ENCODE results near the gene NUTF2. TPM values are rescaled to one million over a fixed set of nuclear protein-coding genes. Genes with fewer than 3 reads are reported as not detected.

Gene NUTF2
- total and polyA plus RNA-seq, 2 donors (not counting 1 experiment from before 2014, with no cell fraction given): 127 to 310 TPM

DNA sequence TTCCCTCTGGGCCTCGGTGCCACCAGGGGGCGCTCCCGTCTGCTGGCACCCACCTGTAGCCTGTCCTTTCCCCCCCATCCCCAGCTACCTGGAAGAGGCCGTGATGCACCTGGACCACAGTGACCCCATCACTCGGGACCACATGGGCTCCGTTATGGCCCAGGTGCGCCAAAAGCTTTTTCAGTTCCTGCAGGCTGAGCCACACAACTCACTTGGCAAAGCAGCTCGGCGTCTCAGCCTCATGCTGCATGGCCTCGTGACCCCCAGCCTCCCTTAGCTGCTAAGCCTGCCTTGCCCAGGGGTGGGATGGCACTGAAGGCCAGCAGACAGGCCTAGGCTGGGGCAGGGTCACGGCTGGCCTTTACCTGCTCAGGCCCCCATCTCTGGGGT lies 37.1 kb downstream of the NUTF2 start:
- Histone ChIP-seq H3K4me2 (ENCODE audit: extremely low read depth, insufficient read depth, low read length) (no peak overlapping the region), H2AFZ (ENCODE audit: low read length) (no peak overlapping the region), H3K36me3 (ENCODE audit: control insufficient read depth, insufficient read depth, low read length) (peaks cover 43% of the 10 kb centered on the region), H3K27ac (ENCODE audit: insufficient read depth, low read length) (no peak overlapping the region), H3K79me2 (ENCODE audit: control insufficient read depth, insufficient read depth, low read length) (no peaks in the 10 kb centered on the region), H3K9ac (ENCODE audit: insufficient read depth, low read length) (no peak overlapping the region), H3K4me3 (replicated peaks in 1 of 4; ENCODE audit: control extremely low read depth in 1 of 4, insufficient read depth in 1 of 4, low read depth in 3 of 4, low read length in 4 of 4) (no peak overlapping the region), H3K9me3 (ENCODE audit: control insufficient read depth, insufficient read depth, low read depth, low read length) (no peaks in the 10 kb centered on the region), H3K27me3 (ENCODE audit: control insufficient read depth, insufficient read depth, low read length) (no peaks in the 10 kb centered on the region), H4K20me1 (ENCODE audit: control insufficient read depth, extremely low read depth, insufficient read depth, low read length) (peaks cover 4% of the 10 kb centered on the region), H3K4me1 (ENCODE audit: control insufficient read depth, extremely low read depth, insufficient read depth, low read length) (peaks cover 6% of the 10 kb centered on the region)
- TF ChIP-seq, protein P1, sequence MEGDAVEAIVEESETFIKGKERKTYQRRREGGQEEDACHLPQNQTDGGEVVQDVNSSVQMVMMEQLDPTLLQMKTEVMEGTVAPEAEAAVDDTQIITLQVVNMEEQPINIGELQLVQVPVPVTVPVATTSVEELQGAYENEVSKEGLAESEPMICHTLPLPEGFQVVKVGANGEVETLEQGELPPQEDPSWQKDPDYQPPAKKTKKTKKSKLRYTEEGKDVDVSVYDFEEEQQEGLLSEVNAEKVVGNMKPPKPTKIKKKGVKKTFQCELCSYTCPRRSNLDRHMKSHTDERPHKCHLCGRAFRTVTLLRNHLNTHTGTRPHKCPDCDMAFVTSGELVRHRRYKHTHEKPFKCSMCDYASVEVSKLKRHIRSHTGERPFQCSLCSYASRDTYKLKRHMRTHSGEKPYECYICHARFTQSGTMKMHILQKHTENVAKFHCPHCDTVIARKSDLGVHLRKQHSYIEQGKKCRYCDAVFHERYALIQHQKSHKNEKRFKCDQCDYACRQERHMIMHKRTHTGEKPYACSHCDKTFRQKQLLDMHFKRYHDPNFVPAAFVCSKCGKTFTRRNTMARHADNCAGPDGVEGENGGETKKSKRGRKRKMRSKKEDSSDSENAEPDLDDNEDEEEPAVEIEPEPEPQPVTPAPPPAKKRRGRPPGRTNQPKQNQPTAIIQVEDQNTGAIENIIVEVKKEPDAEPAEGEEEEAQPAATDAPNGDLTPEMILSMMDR (conservative IDR thresholded peaks at IDR 0.05 in 1 of 2, IDR thresholded peaks at IDR 0.05 in 1 of 2; ENCODE audit: low read depth in 1 of 2, low read length in 2 of 2): peak; percentile 67 to 77
- no peak for TF ChIP-seq EZH2 (IDR thresholded peaks at IDR 0.05; ENCODE audit: low read length, missing control alignments)
- peak; percentile 29 to 44 for DNase-seq (ENCODE audit: low read depth in 2 of 2)

DNA sequence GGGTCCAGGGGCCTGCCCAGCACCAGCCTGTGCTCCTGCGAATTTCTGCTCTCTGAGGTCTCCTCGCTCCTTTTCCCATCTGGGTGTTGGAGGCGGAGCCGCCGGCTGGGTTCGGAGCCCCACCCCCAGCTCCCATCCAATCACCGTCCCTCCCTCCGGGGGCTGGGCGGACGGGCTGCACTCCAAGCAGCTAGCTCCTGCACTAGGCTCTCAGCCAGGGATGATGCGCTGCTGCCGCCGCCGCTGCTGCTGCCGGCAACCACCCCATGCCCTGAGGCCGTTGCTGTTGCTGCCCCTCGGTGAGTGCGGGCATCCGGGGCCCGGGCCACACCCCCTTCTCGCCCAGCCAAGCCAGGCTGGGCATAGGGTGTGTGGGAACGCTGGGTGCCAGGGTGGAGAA lies 38.0 kb downstream of the NUTF2 start, which contains the start of gene NRN1L:
Gene NRN1L (plus strand): TSS at position 202 of the 400 bp plus-strand sequence. CDS start 19 bp downstream, at position 221.
- peak; percentile 84 to 91 for DNase-seq (ENCODE audit: low read depth in 2 of 2)
- peaks cover 35% of the 10 kb centered on the region for H3K36me3 ChIP-seq (ENCODE audit: control insufficient read depth, insufficient read depth, low read length)
- H2AFZ ChIP-seq (ENCODE audit: low read length): no peak within 1 kb of the TSS
- no peak for TF ChIP-seq EZH2 (IDR thresholded peaks at IDR 0.05; ENCODE audit: low read length, missing control alignments)
- TF ChIP-seq, protein P1 (conservative IDR thresholded peaks at IDR 0.05 in 1 of 2, IDR thresholded peaks at IDR 0.05 in 1 of 2; ENCODE audit: low read depth in 1 of 2, low read length in 2 of 2): no peak
- H4K20me1 ChIP-seq (ENCODE audit: control insufficient read depth, extremely low read depth, insufficient read depth, low read length): peaks cover 4% of the 10 kb centered on the region
- H3K4me1 ChIP-seq (ENCODE audit: control insufficient read depth, extremely low read depth, insufficient read depth, low read length): peaks cover 6% of the 10 kb centered on the region
- H3K27ac ChIP-seq (ENCODE audit: insufficient read depth, low read length): no peak within 1 kb of the TSS
- H3K27me3 ChIP-seq (ENCODE audit: control insufficient read depth, insufficient read depth, low read length): no peaks in the 10 kb centered on the region
- no peak within 1 kb of the TSS for H3K9ac ChIP-seq (ENCODE audit: insufficient read depth, low read length)
- peak within 1 kb of the TSS; percentile 1 for H3K4me2 ChIP-seq (ENCODE audit: extremely low read depth, insufficient read depth, low read length)
- no peak within 1 kb of the TSS for H3K4me3 ChIP-seq (replicated peaks in 1 of 4; ENCODE audit: control extremely low read depth in 1 of 4, insufficient read depth in 1 of 4, low read depth in 3 of 4, low read length in 4 of 4)
- H3K9me3 ChIP-seq (ENCODE audit: control insufficient read depth, insufficient read depth, low read depth, low read length): no peaks in the 10 kb centered on the region
- no peaks in the 10 kb centered on the region for H3K79me2 ChIP-seq (ENCODE audit: control insufficient read depth, insufficient read depth, low read length)

DNA sequence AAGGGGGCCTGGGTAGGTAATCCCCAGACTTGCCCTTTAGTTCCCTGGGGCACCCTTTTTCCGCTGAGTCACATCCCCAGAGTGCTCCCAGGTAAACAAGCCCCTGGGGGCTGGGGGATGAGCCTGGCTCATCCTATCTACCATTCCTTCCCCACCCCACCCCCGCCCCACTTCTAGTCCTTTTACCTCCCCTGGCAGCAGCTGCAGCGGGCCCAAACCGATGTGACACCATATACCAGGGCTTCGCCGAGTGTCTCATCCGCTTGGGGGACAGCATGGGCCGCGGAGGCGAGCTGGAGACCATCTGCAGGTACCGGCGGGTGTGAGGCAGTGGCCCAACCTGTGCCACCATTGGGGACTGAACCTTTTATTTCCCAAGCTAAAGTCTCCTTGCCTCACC lies 38.8 kb downstream of the NUTF2 start:
- H3K27ac ChIP-seq (ENCODE audit: insufficient read depth, low read length): no peak overlapping the region
- no peak overlapping the region for H3K4me3 ChIP-seq (replicated peaks in 1 of 4; ENCODE audit: control extremely low read depth in 1 of 4, insufficient read depth in 1 of 4, low read depth in 3 of 4, low read length in 4 of 4)
- peaks cover 6% of the 10 kb centered on the region for H3K4me1 ChIP-seq (ENCODE audit: control insufficient read depth, extremely low read depth, insufficient read depth, low read length)
- H3K79me2 ChIP-seq (ENCODE audit: control insufficient read depth, insufficient read depth, low read length): no peaks in the 10 kb centered on the region
- H3K9ac ChIP-seq (ENCODE audit: insufficient read depth, low read length): no peak overlapping the region
- H3K4me2 ChIP-seq (ENCODE audit: extremely low read depth, insufficient read depth, low read length): no peak overlapping the region
- no peaks in the 10 kb centered on the region for H3K9me3 ChIP-seq (ENCODE audit: control insufficient read depth, insufficient read depth, low read depth, low read length)
- DNase-seq (ENCODE audit: low read depth in 2 of 2): no peak
- no peaks in the 10 kb centered on the region for H3K27me3 ChIP-seq (ENCODE audit: control insufficient read depth, insufficient read depth, low read length)
- H3K36me3 ChIP-seq (ENCODE audit: control insufficient read depth, insufficient read depth, low read length): peaks cover 28% of the 10 kb centered on the region
- TF ChIP-seq, protein P1 (conservative IDR thresholded peaks at IDR 0.05 in 1 of 2, IDR thresholded peaks at IDR 0.05 in 1 of 2; ENCODE audit: low read depth in 1 of 2, low read length in 2 of 2): no peak
- TF ChIP-seq EZH2 (IDR thresholded peaks at IDR 0.05; ENCODE audit: low read length, missing control alignments): no peak
- H2AFZ ChIP-seq (ENCODE audit: low read length): no peak overlapping the region
- peaks cover 4% of the 10 kb centered on the region for H4K20me1 ChIP-seq (ENCODE audit: control insufficient read depth, extremely low read depth, insufficient read depth, low read length)

All from fibroblast of lung (primary cell).